Endothelial cell of umbilical vein (primary cell): ENCODE results near the gene WIF1.

Source experiments
- CTCF ChIP-seq, 2 donors: IDR thresholded peaks; 1 replicate in 1 of 2; 2 replicates in 1 of 2; pipeline ENCODE4 v1.5.1; 2011; ENCODE audit warnings: low read length in 2 of 2, mild to moderate bottlenecking in 2 of 2, moderate library complexity in 2 of 2, control low read depth in 1 of 2, inconsistent platforms in 1 of 2, low read depth in 1 of 2; ENCODE audit not compliant: insufficient read depth in 1 of 2; ENCODE audit errors: extremely low read depth in 1 of 2
- EZH2 ChIP-seq: IDR thresholded peaks from 2 replicates; pipeline ENCODE4 v1.6.1; 2012; ENCODE audit warnings: borderline replicate concordance, low read depth, mild to moderate bottlenecking, moderate library complexity, low read length, inconsistent platforms; ENCODE audit not compliant: severe bottlenecking
- GATA2 ChIP-seq: IDR thresholded peaks from 2 replicates; pipeline ENCODE4 v1.7.0; 2011; ENCODE audit warnings: low read depth, mild to moderate bottlenecking, moderate library complexity, mixed read lengths, low read length; ENCODE audit not compliant: insufficient read length, insufficient read depth
- JUN ChIP-seq: IDR thresholded peaks from 2 replicates; pipeline ENCODE4 v1.6.1; 2011; ENCODE audit warnings: borderline replicate concordance, low read depth; ENCODE audit not compliant: insufficient read length, insufficient read depth
- MAX ChIP-seq: IDR thresholded peaks from 2 replicates; pipeline ENCODE4 v1.6.1; 2011; ENCODE audit not compliant: insufficient read depth, insufficient read length
- MYC ChIP-seq: IDR thresholded peaks from one replicate; pipeline ENCODE4 v1.6.1; 2011; ENCODE audit warnings: mild to moderate bottlenecking, low read depth, low read length
- POLR2A ChIP-seq: IDR thresholded peaks from 2 replicates; pipeline ENCODE4 v1.6.1; 2012; ENCODE audit warnings: low read depth, mild to moderate bottlenecking, control low read depth, low read length
- POLR2AphosphoS5 ChIP-seq: IDR thresholded peaks from 2 replicates; pipeline ENCODE4 v1.6.1; 2012; ENCODE audit warnings: low read depth, mild to moderate bottlenecking, control low read depth, low read length, moderate library complexity; ENCODE audit not compliant: insufficient read depth

- no peak for TF ChIP-seq CTCF (IDR thresholded peaks at IDR 0.05; ENCODE audit: extremely low read depth in 1 of 2, insufficient read depth in 1 of 2, low read depth in 1 of 2, low read length in 2 of 2)
- TF ChIP-seq MYC: no peak
- no peak for TF ChIP-seq EZH2
- no peak for TF ChIP-seq POLR2AphosphoS5
- TF ChIP-seq MAX: no peak
- TF ChIP-seq POLR2A: no peak
- no peak for TF ChIP-seq JUN
- TF ChIP-seq GATA2: no peak
These were observed 36.5 kb downstream of the WIF1 start for GRCh38 chr12:65084579-65084978.
